SK-N-SH (cell line): Measurements from ENCODE around the gene CFAP99. TPM values are rescaled to one million over a fixed set of nuclear protein-coding genes. Genes with fewer than 3 reads are reported as not detected.

Experiments
- CTCF ChIA-PET: fragments of 300-600, 350-600 bp; formaldehyde crosslinking; extraction: SDS; loops from one replicate; lab custom pipeline; 2021; lab: Yijun Ruan, JAX
- POLR2A ChIA-PET: fragments of 350-600 bp; sonication (Branson Sonifier 250); formaldehyde crosslinking; extraction: SDS; loops from one replicate; lab custom pipeline; 2020; ENCODE audit warnings: antibody characterized with exemption, inconsistent platforms; lab: Yijun Ruan, JAX
- DNase-seq: peaks from one replicate; pipeline ENCODE4 v3.0.0; 2012
- H2AFZ ChIP-seq: fragments of 200-600 bp; sonication (generic); 2 replicates; pipeline ENCODE4 v1.8.1; 2016; ENCODE audit warnings: antibody characterized with exemption, mild to moderate bottlenecking, low read depth
- H3F3A ChIP-seq: fragments of 200-600 bp; sonication (generic); replicated peaks from 2 replicates; pipeline ENCODE3; 2016; ENCODE audit warnings: antibody characterized with exemption, mild to moderate bottlenecking; ENCODE audit not compliant: insufficient read depth
- H3K27ac ChIP-seq, 2 experiments: fragments of 200-500 bp in 1 of 2; fragments of 200-600 bp in 1 of 2; sonication (Bioruptor generic) in 1 of 2; sonication (generic), shearing (Covaris generic) in 1 of 2; 2 replicates each; pipeline versions ENCODE4 v1.5.1 to v1.6.1; 2014 to 2016; ENCODE audit warnings: low read depth in 2 of 2, inconsistent platforms in 1 of 2, low read length in 1 of 2, mild to moderate bottlenecking in 1 of 2, mixed read lengths in 1 of 2
- H3K27me3 ChIP-seq: fragments of 200-600 bp; sonication (generic), shearing (Covaris generic); 2 replicates; pipeline ENCODE4 v1.6.1; 2016; ENCODE audit warnings: mixed run types; ENCODE audit not compliant: insufficient read depth
- H3K36me3 ChIP-seq, 2 experiments: fragments of 200-500 bp in 1 of 2; fragments of 200-600 bp in 1 of 2; sonication (Bioruptor generic) in 1 of 2; sonication (generic) in 1 of 2; replicated peaks in 1 of 2; 2 replicates each; pipeline versions ENCODE3 to v1.5.1; 2014 to 2016; ENCODE audit warnings: low read length in 1 of 2, mild to moderate bottlenecking in 1 of 2; ENCODE audit not compliant: insufficient read depth in 2 of 2, control insufficient read depth in 1 of 2
- H3K4me1 ChIP-seq, 2 experiments: fragments of 200-500 bp in 1 of 2; fragments of 200-600 bp in 1 of 2; sonication (Bioruptor generic) in 1 of 2; sonication (generic), shearing (Covaris generic) in 1 of 2; 2 replicates each; pipeline versions ENCODE4 v1.5.1 to v1.6.1; 2014 to 2016; ENCODE audit warnings: low read depth in 1 of 2, low read length in 1 of 2, mixed run types in 1 of 2; ENCODE audit not compliant: insufficient read depth in 2 of 2, control insufficient read depth in 1 of 2
- H3K4me2 ChIP-seq: fragments of 200-600 bp; sonication (generic), shearing (Covaris generic); 2 replicates; pipeline ENCODE4 v1.6.1; 2017; ENCODE audit warnings: mixed run types
- H3K4me3 ChIP-seq, 2 experiments: fragments of 200-500 bp in 1 of 2; fragments of 200-600 bp in 1 of 2; sonication (Bioruptor generic) in 1 of 2; sonication (generic), shearing (Covaris generic) in 1 of 2; 2 replicates each; pipeline versions ENCODE4 v1.5.1 to v1.8.1; 2014 to 2016; ENCODE audit warnings: low read depth in 2 of 2, inconsistent platforms in 1 of 2, low read length in 1 of 2, mild to moderate bottlenecking in 1 of 2, mixed read lengths in 1 of 2, moderate library complexity in 1 of 2
- H3K79me2 ChIP-seq: fragments of 200-600 bp; sonication (generic); 2 replicates; pipeline ENCODE4 v1.8.1; 2017; ENCODE audit warnings: mild to moderate bottlenecking; ENCODE audit not compliant: insufficient read depth
- H3K9ac ChIP-seq: fragments of 200-600 bp; sonication (generic); 2 replicates; pipeline ENCODE4 v1.6.1; 2017; ENCODE audit warnings: mixed run types
- H3K9me2 ChIP-seq: fragments of 200-600 bp; sonication (generic); 2 replicates; pipeline ENCODE4 v1.6.1; 2017; ENCODE audit warnings: mixed run types
- H3K9me3 ChIP-seq: fragments of 200-600 bp; sonication (generic); 2 replicates; pipeline ENCODE4 v1.6.1; 2017; ENCODE audit warnings: mixed run types, mild to moderate bottlenecking, moderate library complexity
- H4K20me1 ChIP-seq: fragments of 200-600 bp; sonication (generic); 2 replicates; pipeline ENCODE4 v1.6.1; 2017; ENCODE audit warnings: mild to moderate bottlenecking, mixed run types; ENCODE audit not compliant: insufficient read depth
- CHD2 ChIP-seq: fragments of 150-350 bp; IDR thresholded peaks from 2 replicates; pipeline ENCODE4 v1.6.1; 2018; ENCODE audit warnings: low read length; ENCODE audit not compliant: partially characterized antibody
- ELF1 ChIP-seq: IDR thresholded peaks from 2 replicates; pipeline ENCODE4 v1.4.0; 2012
- FOSL2 ChIP-seq: IDR thresholded peaks from 2 replicates; pipeline ENCODE4 v1.4.0; 2012; ENCODE audit warnings: low read depth, mild to moderate bottlenecking, moderate library complexity, borderline replicate concordance
- FOXJ3 ChIP-seq: sonication (generic); formaldehyde crosslinking; IDR thresholded peaks from 2 replicates; pipeline ENCODE4 v1.5.1; 2020; ENCODE audit warnings: mild to moderate bottlenecking, missing genetic modification reagents
- FOXM1 ChIP-seq: IDR thresholded peaks from 2 replicates; pipeline ENCODE4 v1.4.0; 2012; ENCODE audit warnings: low read depth, mild to moderate bottlenecking
- GABPA ChIP-seq: IDR thresholded peaks from 2 replicates; pipeline ENCODE4 v1.4.0; 2012; ENCODE audit warnings: low read depth, mild to moderate bottlenecking
- JUND ChIP-seq: IDR thresholded peaks from 2 replicates; pipeline ENCODE4 v1.4.0; 2012
- MEF2A ChIP-seq: IDR thresholded peaks from 2 replicates; pipeline ENCODE4 v1.4.0; 2012; ENCODE audit warnings: low read depth, borderline replicate concordance
- MXI1 ChIP-seq: IDR thresholded peaks from 2 replicates; pipeline ENCODE4 v1.6.1; 2012; ENCODE audit warnings: mild to moderate bottlenecking, low read depth, low read length, improper control_type of control experiment
- NFIC ChIP-seq: IDR thresholded peaks from 2 replicates; pipeline ENCODE4 v1.4.0; 2012; ENCODE audit warnings: borderline replicate concordance
- NRF1 ChIP-seq: IDR thresholded peaks from 2 replicates; pipeline ENCODE4 v1.6.1; 2012; ENCODE audit warnings: low read depth, mild to moderate bottlenecking, low read length
- POLR2AphosphoS5 ChIP-seq: IDR thresholded peaks from 2 replicates; pipeline ENCODE4 v1.6.1; 2012; ENCODE audit warnings: low read depth, low read length
- RAD21 ChIP-seq: IDR thresholded peaks from 2 replicates; pipeline ENCODE4 v1.6.1; 2012; ENCODE audit warnings: mild to moderate bottlenecking, low read length
- RCOR1 ChIP-seq: fragments of 150-350 bp; IDR thresholded peaks from 2 replicates; pipeline ENCODE4 v1.6.1; 2017; ENCODE audit warnings: antibody characterized with exemption, low read length
- RXRA ChIP-seq: IDR thresholded peaks from 2 replicates; pipeline ENCODE4 v1.4.0; 2012; ENCODE audit warnings: low read depth, mild to moderate bottlenecking, borderline replicate concordance
- SIN3A ChIP-seq: IDR thresholded peaks from 2 replicates; pipeline ENCODE4 v1.6.1; 2012; ENCODE audit warnings: low read depth, mild to moderate bottlenecking, low read length, moderate library complexity, borderline replicate concordance
- SMC3 ChIP-seq: IDR thresholded peaks from 2 replicates; pipeline ENCODE4 v1.6.1; 2012; ENCODE audit warnings: low read depth, low read length, improper control_type of control experiment
- TCF12 ChIP-seq: IDR thresholded peaks from 2 replicates; pipeline ENCODE4 v1.4.0; 2012
- USF2 ChIP-seq: fragments of 150-350 bp; IDR thresholded peaks from 2 replicates; pipeline ENCODE4 v1.6.1; 2017; ENCODE audit warnings: antibody characterized with exemption, low read length, low read depth, borderline replicate concordance
- YY1 ChIP-seq: IDR thresholded peaks from 2 replicates; pipeline ENCODE4 v1.4.0; 2012; ENCODE audit warnings: low read depth, mild to moderate bottlenecking
- WGBS: methylation state at CpG from one replicate; pipeline ENCODE4 v1.1.6; 2017; ENCODE audit warnings: low lambda C conversion rate; 5-methylcytosine and 5-hydroxymethylcytosine counted together
- polyA plus RNA-seq, 3 experiments: library from polyadenylated mRNA; depleted of rRNA; stranded (reverse); fragments of >200 nt; gene quantifications; 2 replicates each; pipeline ENCODE4 v1.2.3, GENCODE V29; 2012
- TF ChIP-seq, protein P1 (sequence below): IDR thresholded peaks from 2 replicates; pipeline ENCODE4 v1.4.0; 2012; ENCODE audit warnings: low read depth
- TF ChIP-seq, protein P2 (sequence below): fragments of 150-350 bp; IDR thresholded peaks from 2 replicates; pipeline ENCODE4 v1.6.1; 2016; ENCODE audit warnings: mild to moderate bottlenecking, low read depth, low read length
- TF ChIP-seq, protein P3 (sequence below): fragments of 200-600 bp; sonication (generic); IDR thresholded peaks from 2 replicates; pipeline ENCODE4 v1.6.1; 2017; ENCODE audit warnings: antibody characterized with exemption, mild to moderate bottlenecking, moderate library complexity

CFAP99 gene
- polyA plus RNA-seq, 1 of the 3 experiments (the other 2 are of a cell fraction), result 0.13 TPM

DNA sequence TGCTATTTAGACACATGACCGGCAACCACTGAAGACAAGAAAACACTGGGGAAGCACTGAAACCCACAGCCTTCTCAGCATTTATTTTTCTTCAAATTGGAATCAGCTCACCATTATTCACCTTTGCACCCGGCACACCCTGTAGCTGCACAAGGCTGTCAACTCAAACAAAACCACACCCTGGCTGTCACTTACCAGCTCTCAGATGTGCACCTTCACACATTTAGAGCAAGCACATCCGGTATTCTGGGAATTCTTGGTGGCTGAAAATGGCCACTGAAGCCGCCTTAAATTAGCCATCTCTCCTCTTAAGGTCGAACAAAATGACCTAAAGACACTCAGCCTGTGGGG is 6.2 kb upstream of the CFAP99 start:
- WGBS, result 58% methylated on average over 4 of the region's 5 CpGs
- H3K9ac ChIP-seq, result peak overlapping the region; percentile 68
- H3K27ac ChIP-seq, result peak overlapping the region; percentile 82 to 97
- peaks cover 11 to 35% of the 10 kb centered on the region in 2 experiments; a peak in 2 of 4 replicates for H3K4me1 ChIP-seq
- peaks cover 29% of the 10 kb centered on the region for H3F3A ChIP-seq
- no peaks in the 10 kb centered on the region for H3K9me2 ChIP-seq
- H3K27me3 ChIP-seq, result 0 out of 2 replicates have a peak, but pooled peaks cover 10% of the 10 kb centered on the region
- H2AFZ ChIP-seq, result peak overlapping the region; percentile 66; the same call in 1 of the 2 replicates
- no peaks in the 10 kb centered on the region for H3K79me2 ChIP-seq
- peak overlapping the region; percentile 79 for H3K4me2 ChIP-seq
- ChIA-PET POLR2A (interaction anchor here (1.2 to 2.2 kb wide), 3 partner anchors 10 to 57 kb away, joined by 3 to 9 read pairs (median 8); partner anchors contain the start of gene RNF4), CTCF (interaction anchor here (0.8 to 6.3 kb wide), 12 partner anchors 11 to 192 kb away, joined by 3 to 30 read pairs (median 4); partner anchors contain the start of gene RNF4)
- peak overlapping the region; percentile 43 to 57 for H3K4me3 ChIP-seq
- DNase-seq, result no peak
- H4K20me1 ChIP-seq, result no peaks in the 10 kb centered on the region
- no peaks in the 10 kb centered on the region for H3K9me3 ChIP-seq
- TF ChIP-seq, protein P1, sequence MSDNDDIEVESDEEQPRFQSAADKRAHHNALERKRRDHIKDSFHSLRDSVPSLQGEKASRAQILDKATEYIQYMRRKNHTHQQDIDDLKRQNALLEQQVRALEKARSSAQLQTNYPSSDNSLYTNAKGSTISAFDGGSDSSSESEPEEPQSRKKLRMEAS, result no peak
- TF ChIP-seq SMC3 (no peak), YY1 (no peak), NFIC (no peak), FOSL2 (no peak), RXRA (no peak), RAD21 (no peak), GABPA (no peak), POLR2AphosphoS5 (no peak), FOXJ3 (CRISPR knock-in tag) (no peak)
- no peaks in the 10 kb centered on the region for H3K36me3 ChIP-seq

GRCh38 chr4:2412885-2413716 is 5.7 kb upstream of the CFAP99 start:
- peak; percentile 89 for DNase-seq
- Histone ChIP-seq H3K4me1 (peaks cover 11 to 40% of the 10 kb centered on the region in 2 experiments; a peak in 2 of 4 replicates), H3K27me3 (0 out of 2 replicates have a peak, but pooled peaks cover 16% of the 10 kb centered on the region), H3F3A (peaks cover 29% of the 10 kb centered on the region), H3K79me2 (no peaks in the 10 kb centered on the region), H3K9me2 (no peaks in the 10 kb centered on the region), H3K27ac (peak overlapping the region; percentile 82 to 97), H3K9ac (peak overlapping the region; percentile 68), H3K4me3 (peak overlapping the region; percentile 43 to 57), H3K9me3 (no peaks in the 10 kb centered on the region), H3K36me3 (no peaks in the 10 kb centered on the region), H3K4me2 (peak overlapping the region; percentile 79), H2AFZ (peak overlapping the region; percentile 66), H4K20me1 (no peaks in the 10 kb centered on the region)
- WGBS, result under 1% methylated on average over 18 of the region's 30 CpGs
- ChIA-PET CTCF (interaction anchor here (0.6 to 6.3 kb wide), 20 partner anchors 11 to 405 kb away, joined by 3 to 30 read pairs (median 4); partner anchors contain the start of genes MXD4 and RNF4), POLR2A (interaction anchor here (1.0 to 2.2 kb wide), 4 partner anchors 11 to 151 kb away, joined by 3 to 9 read pairs (median 6); partner anchors contain the start of genes MXD4 and RNF4)
- peak; percentile 61 for TF ChIP-seq NRF1
- TF ChIP-seq, protein P2, sequence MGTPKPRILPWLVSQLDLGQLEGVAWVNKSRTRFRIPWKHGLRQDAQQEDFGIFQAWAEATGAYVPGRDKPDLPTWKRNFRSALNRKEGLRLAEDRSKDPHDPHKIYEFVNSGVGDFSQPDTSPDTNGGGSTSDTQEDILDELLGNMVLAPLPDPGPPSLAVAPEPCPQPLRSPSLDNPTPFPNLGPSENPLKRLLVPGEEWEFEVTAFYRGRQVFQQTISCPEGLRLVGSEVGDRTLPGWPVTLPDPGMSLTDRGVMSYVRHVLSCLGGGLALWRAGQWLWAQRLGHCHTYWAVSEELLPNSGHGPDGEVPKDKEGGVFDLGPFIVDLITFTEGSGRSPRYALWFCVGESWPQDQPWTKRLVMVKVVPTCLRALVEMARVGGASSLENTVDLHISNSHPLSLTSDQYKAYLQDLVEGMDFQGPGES, result no peak
- peak; percentile 44; the same call in 1 of the 2 replicates for TF ChIP-seq NFIC
- TF ChIP-seq, protein P3, sequence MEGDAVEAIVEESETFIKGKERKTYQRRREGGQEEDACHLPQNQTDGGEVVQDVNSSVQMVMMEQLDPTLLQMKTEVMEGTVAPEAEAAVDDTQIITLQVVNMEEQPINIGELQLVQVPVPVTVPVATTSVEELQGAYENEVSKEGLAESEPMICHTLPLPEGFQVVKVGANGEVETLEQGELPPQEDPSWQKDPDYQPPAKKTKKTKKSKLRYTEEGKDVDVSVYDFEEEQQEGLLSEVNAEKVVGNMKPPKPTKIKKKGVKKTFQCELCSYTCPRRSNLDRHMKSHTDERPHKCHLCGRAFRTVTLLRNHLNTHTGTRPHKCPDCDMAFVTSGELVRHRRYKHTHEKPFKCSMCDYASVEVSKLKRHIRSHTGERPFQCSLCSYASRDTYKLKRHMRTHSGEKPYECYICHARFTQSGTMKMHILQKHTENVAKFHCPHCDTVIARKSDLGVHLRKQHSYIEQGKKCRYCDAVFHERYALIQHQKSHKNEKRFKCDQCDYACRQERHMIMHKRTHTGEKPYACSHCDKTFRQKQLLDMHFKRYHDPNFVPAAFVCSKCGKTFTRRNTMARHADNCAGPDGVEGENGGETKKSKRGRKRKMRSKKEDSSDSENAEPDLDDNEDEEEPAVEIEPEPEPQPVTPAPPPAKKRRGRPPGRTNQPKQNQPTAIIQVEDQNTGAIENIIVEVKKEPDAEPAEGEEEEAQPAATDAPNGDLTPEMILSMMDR, result peak; percentile 62
- TF ChIP-seq USF2, result no peak
- TF ChIP-seq RAD21, result peak; percentile 55
- TF ChIP-seq JUND, result no peak
- peak; percentile 61 for TF ChIP-seq SMC3
- TF ChIP-seq FOXM1, result 0 out of 2 replicates have a peak, but pooled peaks have one; percentile 24
- peak; percentile 40; the same call in 1 of the 2 replicates for TF ChIP-seq RXRA
- peak; percentile 76 for TF ChIP-seq MXI1
- peak; percentile 18; the same call in 1 of the 2 replicates for TF ChIP-seq RCOR1
- TF ChIP-seq SIN3A, result peak; percentile 31; the same call in 1 of the 2 replicates
- TF ChIP-seq CHD2, result peak; percentile 28
- TF ChIP-seq ELF1, result peak; percentile 58
- TF ChIP-seq TCF12, result peak; percentile 43; the same call in 1 of the 2 replicates
- peak; percentile 26; the same call in 1 of the 2 replicates for TF ChIP-seq FOXJ3 (CRISPR knock-in tag)
- TF ChIP-seq MEF2A, result no peak
- TF ChIP-seq FOSL2, result peak; percentile 55; the same call in 1 of the 2 replicates
